Spleen (tissue), 7 donors: ENCODE measurements around the gene ALS2.

Experiments
- CTCF ChIP-seq, 11 experiments: fragments of 200-600 bp in 7 of 11; fragments of 450-650 bp in 4 of 11; sonication (generic) in 4 of 11; IDR thresholded peaks in 8 of 11; conservative IDR thresholded peaks in 3 of 11; 1 replicate in 7 of 11; 2 replicates in 4 of 11; pipeline versions ENCODE4 v1.4.0 to v1.8.0; 2016 to 2021; ENCODE audit warnings: antibody characterized with exemption in 11 of 11, inconsistent platforms in 4 of 11, mild to moderate bottlenecking in 1 of 11
- POLR2A ChIP-seq, 3 donors: fragments of 450-650 bp; IDR thresholded peaks; one replicate each; pipeline ENCODE4 v1.5.1; 2017; ENCODE audit warnings: antibody characterized with exemption in 3 of 3, mild to moderate bottlenecking in 1 of 3
- POLR2AphosphoS5 ChIP-seq, 3 donors: sonication (generic); formaldehyde crosslinking; IDR thresholded peaks; one replicate each; pipeline ENCODE4 v1.5.1; 2017; ENCODE audit warnings: antibody characterized with exemption in 3 of 3
- donor health status: DM: no; HTN: no; CAD: no; lungs with moderate emphysema.
- donor health status: DM: no; HTN: no; CAD: no.
- donor health status: DM: no; HTN: no; CAD: no.

- TF ChIP-seq CTCF (IDR thresholded peaks at IDR 0.05 in 8 of 11, conservative IDR thresholded peaks at IDR 0.05 in 3 of 11), result no peak
- no peak for TF ChIP-seq POLR2A (IDR thresholded peaks at IDR 0.05)
- no peak for TF ChIP-seq POLR2AphosphoS5 (IDR thresholded peaks at IDR 0.05)
These were observed 81.3 kb downstream of the ALS2 start for GRCh38 chr2:201699416-201699815.
